HG03432 (cell line): ENCODE measurements around the gene IGLL5.

Experiments used
- ATAC-seq: cut with Tn5 transposase; IDR thresholded peaks from one replicate; pipeline ENCODE4 v1.9.1; 2021; ENCODE audit warnings: mild to moderate bottlenecking, moderate library complexity; ENCODE audit not compliant: unreplicated experiment

Gene IGLL5

GRCh38 chr22:22887621-22888503 lies at the start of gene IGLL5:
Gene IGLL5 (plus strand): TSS chr22:22887816. CDS start chr22:22888054, 238 bp downstream.
- ATAC-seq: no peak

DNA sequence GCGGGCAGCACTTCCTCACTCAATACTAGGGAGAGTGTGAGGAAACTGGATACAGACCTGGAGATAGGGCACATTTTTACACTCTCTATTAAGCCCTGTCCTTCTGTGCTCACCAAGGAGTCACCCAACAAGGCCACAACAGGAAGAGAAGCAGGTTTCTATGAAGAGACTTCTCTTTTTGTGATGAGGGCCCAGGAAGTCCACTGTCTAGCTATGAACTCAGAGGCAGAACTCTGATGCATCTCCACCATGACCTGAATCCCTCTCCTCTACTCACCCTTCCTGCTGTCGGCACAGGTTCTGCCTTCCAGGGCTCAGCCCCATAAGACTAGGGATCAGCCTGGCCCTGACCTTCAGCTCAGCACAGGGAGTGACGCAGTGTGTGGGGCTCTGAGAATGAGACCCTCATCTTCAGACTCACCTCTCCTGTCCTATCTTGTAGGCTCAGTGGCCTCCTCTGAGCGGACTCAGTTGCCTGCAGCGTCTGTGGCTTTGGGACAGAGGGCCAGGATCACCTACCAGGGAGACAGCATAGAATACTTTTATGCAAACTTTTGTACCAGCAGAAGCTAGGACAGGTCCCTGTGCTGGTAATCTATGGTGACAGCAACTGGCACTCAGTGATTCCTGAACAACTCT lies 49.3 kb upstream of the IGLL5 start:
- no peak for ATAC-seq

- ATAC-seq: no peak
These were observed 47.9 kb upstream of the IGLL5 start for GRCh38 chr22:22839570-22840314.

- no peak for ATAC-seq
These were observed 46.8 kb upstream of the IGLL5 start for GRCh38 chr22:22840780-22841179.

GRCh38 chr22:22841598-22841997 lies 46.0 kb upstream of the IGLL5 start:
- no peak for ATAC-seq

DNA sequence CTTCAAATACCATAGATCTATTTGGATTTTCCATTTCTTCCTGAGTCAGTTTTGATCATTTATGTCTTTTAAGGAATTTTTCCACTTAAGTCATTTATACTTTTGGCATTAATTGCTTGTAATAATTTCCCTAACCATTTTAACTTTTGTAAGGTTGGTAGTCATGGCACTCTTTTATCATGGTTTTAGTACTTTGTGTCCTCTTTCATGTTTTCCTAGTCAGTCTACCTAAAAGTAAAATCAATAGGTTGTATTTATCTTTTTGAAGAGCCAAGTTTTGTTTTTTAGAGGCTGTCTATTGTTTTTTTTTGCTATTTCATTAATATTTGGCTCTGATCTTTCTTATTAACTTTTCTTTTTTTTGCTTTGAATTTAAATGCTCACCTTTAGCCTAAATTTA lies 45.5 kb upstream of the IGLL5 start:
- no peak for ATAC-seq

DNA sequence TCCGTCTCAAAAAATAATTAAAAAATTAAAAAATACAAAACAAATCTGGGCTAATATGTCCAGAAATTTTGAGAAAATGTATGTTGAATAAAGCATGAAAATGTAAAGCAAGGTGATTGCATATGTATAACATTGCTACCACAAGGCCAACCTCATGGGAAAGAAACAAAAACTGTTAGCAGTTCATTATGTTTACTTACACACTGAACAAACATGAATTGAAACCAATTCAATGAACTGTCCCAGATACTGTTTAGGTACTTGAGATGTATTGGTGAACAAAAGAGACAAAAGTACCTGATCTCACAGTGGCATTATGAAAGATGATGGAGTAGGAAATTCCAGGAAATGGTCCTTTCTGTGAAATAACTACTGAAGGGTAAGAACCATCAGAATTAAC lies 43.8 kb upstream of the IGLL5 start:
- no peak for ATAC-seq

DNA sequence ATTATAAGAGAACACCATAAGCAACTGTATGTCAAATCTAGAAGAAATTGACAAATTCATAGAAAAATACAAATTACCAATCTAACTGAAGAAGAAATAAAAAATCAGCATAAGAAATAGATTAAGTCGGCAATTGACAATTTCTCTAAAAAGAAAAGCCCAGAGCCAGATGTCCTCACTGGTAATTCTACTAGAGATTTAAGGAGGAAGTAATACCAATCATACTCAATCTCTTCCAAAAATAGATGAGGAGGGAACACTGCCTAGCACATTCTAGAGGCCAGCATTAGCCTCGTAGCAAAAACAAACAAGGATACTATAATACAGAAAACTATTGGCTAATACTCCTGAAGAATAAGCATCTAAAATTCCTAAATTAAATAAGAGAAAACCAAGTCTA lies 40.4 kb upstream of the IGLL5 start:
- ATAC-seq: no peak

GRCh38 chr22:22848364-22848866 lies 39.2 kb upstream of the IGLL5 start:
- no peak for ATAC-seq

- no peak for ATAC-seq
These were observed 37.7 kb upstream of the IGLL5 start for GRCh38 chr22:22849640-22850610.

DNA sequence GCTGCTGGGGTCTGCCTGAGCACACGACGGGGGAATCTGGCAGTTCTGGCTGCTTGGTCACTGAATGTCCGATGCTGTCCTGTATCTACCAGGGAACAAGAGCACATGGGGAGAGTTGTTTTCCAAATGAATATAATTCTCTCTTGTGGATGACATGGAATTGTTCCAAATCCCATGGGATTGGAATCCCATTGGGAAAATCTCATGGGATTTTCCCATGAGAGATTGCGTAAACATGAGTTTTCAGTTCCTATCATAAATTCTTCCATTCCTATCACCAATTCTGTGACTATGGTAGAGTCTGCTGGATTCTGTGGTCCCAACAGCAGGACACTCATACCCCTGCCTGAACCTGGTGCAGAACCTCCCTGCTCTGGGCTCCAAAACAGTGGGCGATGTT lies 35.6 kb upstream of the IGLL5 start:
- no peak for ATAC-seq

GRCh38 chr22:22853713-22854112 lies 33.9 kb upstream of the IGLL5 start:
- ATAC-seq: no peak

DNA sequence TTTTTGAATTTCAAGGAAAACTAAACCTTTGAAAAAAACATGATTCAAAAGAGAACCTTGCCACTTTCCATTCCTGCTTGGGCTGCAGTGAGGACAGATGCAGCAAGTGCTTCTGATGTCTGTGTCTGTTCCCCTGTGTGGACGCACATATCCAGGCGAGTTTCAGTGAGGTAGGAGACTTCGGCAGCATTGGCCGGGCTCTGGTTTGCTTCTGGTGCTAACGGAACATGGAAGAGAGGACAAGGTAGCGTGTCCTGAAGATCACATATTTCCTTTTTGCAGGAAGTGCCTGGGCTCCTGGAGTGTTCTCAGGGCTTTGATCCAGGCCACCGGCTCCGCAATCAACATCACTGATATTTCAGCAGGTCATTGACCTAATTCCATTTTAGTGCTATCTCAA lies 33.1 kb upstream of the IGLL5 start:
- ATAC-seq: no peak

DNA sequence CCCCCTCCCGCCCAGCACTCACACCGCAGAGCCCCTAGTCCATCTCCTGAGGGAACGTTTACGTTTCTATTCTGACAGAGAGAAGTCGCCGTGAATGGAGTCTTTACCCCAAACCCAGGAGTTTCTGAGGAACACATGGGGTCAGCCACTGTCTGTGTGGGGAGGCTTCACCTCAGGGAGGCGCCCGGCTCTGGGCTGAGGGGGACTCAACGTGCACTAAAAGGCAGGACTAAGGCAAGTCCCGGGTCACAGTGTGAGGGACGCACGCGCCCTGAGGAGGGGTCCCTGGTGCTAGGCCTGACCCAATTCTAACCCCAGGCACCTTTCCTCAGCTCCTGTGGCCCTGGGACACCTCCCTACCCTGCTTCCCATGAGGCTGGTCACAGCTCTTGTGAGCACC lies 32.5 kb upstream of the IGLL5 start:
- no peak for ATAC-seq

GRCh38 chr22:22855617-22856308 lies 31.9 kb upstream of the IGLL5 start:
- no peak for ATAC-seq

- no peak for ATAC-seq
These were observed 31.3 kb upstream of the IGLL5 start for GRCh38 chr22:22856364-22856763.

DNA sequence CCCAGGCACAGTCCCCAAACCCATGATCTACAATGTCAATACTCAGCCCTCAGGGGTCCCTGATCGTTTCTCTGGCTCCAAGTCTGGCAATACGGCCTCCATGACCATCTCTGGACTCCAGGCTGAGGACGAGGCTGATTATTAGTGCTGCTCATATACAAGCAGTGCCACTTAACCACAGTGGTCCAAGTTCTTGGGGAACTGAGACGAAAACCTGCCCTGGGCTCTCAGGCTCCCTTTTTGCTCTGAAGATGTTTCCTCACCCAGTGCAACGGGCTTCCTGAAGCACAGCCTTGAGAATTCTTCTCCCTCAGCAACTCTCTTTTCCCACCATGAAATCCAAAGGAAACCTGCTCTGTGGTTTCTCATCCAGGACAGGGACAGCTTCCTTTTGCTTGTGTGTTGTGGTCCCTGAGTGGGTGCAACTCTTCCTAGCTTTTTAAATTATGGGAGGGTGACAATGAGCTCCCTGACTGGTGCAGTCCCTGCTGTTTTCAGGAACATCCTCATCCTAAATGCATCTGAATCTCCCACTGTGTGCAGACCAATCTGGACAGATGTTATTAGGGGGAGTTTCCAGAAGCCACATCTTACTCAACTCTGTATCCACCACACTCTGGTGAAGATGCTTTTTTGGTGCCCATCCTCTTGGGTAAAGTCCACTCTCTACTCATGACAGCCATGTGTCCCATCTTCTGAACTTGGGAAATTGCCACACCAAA lies 30.6 kb upstream of the IGLL5 start:
- no peak for ATAC-seq

DNA sequence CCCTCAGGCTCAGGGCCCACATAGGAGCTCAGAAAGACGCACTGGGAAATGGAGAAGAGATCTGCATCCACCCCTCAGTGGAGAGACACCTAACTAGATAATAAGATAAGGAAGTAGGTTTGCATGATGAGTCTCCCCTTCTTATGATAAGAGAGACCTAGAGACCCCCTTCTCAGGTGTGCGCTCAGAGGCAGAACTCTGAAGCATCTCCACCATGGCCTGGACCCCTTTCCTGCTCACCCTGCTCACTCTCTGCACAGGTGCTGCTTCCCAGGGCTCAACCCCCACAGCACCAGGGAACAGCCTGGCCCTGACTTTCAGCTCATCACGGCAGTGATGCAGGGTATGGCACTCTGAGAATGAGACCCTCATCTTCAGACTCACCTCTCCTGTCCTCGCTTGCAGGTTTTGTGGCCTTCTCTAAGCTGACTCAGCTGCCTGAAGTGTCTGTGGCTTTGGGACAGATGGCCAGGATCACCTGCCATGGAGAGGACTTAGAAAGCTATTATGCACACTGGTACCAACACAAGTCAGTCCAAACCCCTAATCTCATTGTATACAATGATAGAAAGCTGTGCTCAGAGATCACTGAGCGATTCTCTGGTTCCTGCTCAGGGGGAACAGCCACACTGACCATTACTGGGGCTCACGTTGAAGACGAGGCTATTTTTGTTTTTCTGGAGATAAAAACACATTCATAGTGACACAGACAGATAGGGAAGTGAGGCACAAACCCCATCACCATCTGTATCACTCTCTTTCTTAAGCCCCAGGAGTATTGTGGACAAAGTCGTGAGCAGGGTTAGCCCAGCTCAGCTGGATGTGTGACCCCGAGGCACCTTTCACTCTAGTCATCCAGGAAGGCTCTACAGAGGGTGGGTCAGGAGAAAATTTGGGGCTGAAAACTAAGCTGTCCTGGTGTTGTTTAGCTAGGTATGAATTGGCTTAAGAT lies 29.7 kb upstream of the IGLL5 start:
- no peak for ATAC-seq
